Omental fat pad (tissue), 4 donors: ENCODE measurements around the gene FOXP1. TPM values are rescaled to one million over a fixed set of nuclear protein-coding genes. Genes with fewer than 3 reads are reported as not detected.

Source experiments
- ATAC-seq: fragments of 150-250 bp; one replicate; pipeline ENCODE4 v1.9.1; 2016; ENCODE audit warnings: mild to moderate bottlenecking, moderate library complexity; ENCODE audit not compliant: low FRiP score
- DNase-seq: peaks from one replicate; pipeline ENCODE4 v3.0.0-alpha.2; 2019; ENCODE audit warnings: low spot score
- total RNA-seq, 4 donors: library from RNA; depleted of rRNA; stranded (reverse); fragments of >200 nt; gene quantifications; one replicate each; pipeline ENCODE4 v1.1.0, GENCODE V29; 2016
- TF ChIP-seq, protein P1 (sequence below), 3 donors: fragments of 450-650 bp; IDR thresholded peaks; one replicate each; pipeline ENCODE4 v1.5.1; 2016 to 2017; ENCODE audit warnings: antibody characterized with exemption in 3 of 3, mild to moderate bottlenecking in 3 of 3, moderate library complexity in 2 of 3

The FOXP1 gene
- total RNA-seq, 4 donors from 2014 or later = 72.4 to 128 (median 76.7) TPM

DNA sequence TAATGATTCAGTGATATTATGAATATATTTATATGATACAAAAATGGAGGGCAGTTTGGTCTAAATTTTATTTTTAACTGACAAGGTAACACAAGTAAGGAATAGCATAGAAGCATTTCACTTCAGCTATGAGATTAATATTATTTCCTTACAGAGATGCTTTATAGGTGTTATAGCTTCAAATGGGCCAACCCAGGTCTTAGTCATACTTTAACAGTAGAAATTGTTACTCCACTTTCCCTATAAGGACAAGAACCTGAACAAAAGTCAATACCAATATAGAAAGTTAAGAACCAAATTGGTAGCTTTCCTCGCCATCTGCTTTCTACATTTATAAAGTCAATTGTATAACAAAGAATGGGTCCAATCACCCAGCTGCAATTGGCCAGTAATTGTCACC is 570.6 kb downstream of the FOXP1 start:
- ATAC-seq (no peak), DNase-seq (no peak)

GRCh38 chr3:71011565-71012287 is 571.8 kb downstream of the FOXP1 start:
- TF ChIP-seq, protein P1, sequence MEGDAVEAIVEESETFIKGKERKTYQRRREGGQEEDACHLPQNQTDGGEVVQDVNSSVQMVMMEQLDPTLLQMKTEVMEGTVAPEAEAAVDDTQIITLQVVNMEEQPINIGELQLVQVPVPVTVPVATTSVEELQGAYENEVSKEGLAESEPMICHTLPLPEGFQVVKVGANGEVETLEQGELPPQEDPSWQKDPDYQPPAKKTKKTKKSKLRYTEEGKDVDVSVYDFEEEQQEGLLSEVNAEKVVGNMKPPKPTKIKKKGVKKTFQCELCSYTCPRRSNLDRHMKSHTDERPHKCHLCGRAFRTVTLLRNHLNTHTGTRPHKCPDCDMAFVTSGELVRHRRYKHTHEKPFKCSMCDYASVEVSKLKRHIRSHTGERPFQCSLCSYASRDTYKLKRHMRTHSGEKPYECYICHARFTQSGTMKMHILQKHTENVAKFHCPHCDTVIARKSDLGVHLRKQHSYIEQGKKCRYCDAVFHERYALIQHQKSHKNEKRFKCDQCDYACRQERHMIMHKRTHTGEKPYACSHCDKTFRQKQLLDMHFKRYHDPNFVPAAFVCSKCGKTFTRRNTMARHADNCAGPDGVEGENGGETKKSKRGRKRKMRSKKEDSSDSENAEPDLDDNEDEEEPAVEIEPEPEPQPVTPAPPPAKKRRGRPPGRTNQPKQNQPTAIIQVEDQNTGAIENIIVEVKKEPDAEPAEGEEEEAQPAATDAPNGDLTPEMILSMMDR (IDR thresholded peaks at IDR 0.05) = no peak
- no peak for ATAC-seq
- DNase-seq = no peak

More for the DNA sequence above, 570.6 kb downstream of the FOXP1 start:
- TF ChIP-seq, protein P1 (IDR thresholded peaks at IDR 0.05) = no peak

- TF ChIP-seq, protein P1 (IDR thresholded peaks at IDR 0.05) = no peak
- DNase-seq (no peak), ATAC-seq (no peak)
Observed at GRCh38 chr3:71010726-71011455, 572.6 kb downstream of the FOXP1 start.

DNA sequence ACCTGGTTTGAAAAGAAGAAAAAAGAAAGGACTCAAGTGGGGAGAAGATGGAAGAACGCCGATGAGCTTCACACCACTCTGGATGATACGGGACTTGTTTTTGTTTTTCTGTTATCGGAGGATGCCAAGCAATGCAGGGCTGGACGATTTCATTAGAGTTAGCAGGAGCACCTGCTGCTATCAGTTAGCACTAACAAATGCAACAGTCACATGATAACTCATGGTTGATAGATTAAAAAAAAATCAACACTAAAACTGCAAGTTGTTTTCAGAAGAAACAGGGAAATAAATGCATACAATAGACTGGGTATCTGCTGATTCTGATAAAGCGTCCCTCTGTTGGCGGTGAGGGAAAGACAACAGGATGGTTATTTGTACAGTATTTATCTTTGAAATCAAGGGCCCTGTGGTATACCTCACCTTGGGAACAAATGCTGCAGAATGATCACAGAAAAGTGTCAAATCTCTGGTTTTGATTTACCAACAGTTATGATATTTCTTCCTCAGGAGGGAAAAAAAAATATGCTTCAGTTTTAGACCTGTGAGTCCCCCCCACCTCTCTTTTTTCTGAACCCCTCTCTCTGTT is 575.1 kb downstream of the FOXP1 start:
- DNase-seq (no peak), ATAC-seq (no peak)
- TF ChIP-seq, protein P1 (IDR thresholded peaks at IDR 0.05) = no peak

- ATAC-seq (no peak), DNase-seq (no peak)
- TF ChIP-seq, protein P1 (IDR thresholded peaks at IDR 0.05) = no peak
Observed at GRCh38 chr3:71006810-71007785, 576.4 kb downstream of the FOXP1 start.

DNA sequence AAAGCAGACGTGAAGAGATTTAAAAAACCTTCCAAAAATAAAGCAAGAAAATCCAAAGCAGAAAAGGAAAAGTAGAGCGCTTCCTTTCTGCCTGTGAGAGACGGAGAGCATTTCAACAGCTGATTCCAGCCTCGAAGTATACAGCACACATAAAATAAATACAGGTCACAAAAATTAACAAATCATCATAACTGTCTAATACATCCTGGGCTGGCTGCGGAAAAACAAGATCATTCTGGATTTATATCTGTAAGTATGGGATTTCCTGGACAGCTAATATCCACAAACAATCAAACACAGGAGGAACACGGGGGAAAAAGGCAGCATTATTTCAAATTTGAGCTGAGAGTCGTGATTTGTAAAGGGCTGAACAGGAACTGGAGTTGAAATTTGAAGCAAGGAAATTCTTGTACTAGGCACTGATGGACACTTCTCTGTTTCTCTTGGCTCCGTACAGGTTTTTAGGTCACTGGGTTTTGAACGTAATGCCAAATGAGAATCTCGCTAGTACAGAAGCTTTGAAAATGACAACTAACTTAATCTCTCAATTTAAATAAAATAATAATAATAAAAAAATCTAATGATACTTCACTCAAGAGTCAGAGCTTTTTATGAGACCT is 577.7 kb downstream of the FOXP1 start:
- DNase-seq (no peak), ATAC-seq (no peak)
- TF ChIP-seq, protein P1 (IDR thresholded peaks at IDR 0.05) = no peak
